ENCODE data around the gene FILIP1.

Gene FILIP1

GRCh38 chr6:75493400-75494064 lies at the start of gene FILIP1:
TSS of gene FILIP1 (minus strand) at chr6:75493800. CDS start at chr6:75414972, 78,828 bp downstream.
- DNase-seq, result no peak

- no peak for DNase-seq
Measured at GRCh38 chr6:75543311-75543710, 49.7 kb upstream of the FILIP1 start.

GRCh38 chr6:75539136-75539535 lies 45.5 kb upstream of the FILIP1 start:
- no peak for DNase-seq

GRCh38 chr6:75532521-75532920 lies 38.9 kb upstream of the FILIP1 start:
- DNase-seq, result no peak

GRCh38 chr6:75531174-75531573 lies 37.6 kb upstream of the FILIP1 start:
- no peak for DNase-seq

GRCh38 chr6:75530696-75531095 lies 37.1 kb upstream of the FILIP1 start:
- no peak for DNase-seq

- no peak for DNase-seq
Measured at GRCh38 chr6:75528423-75528822, 34.8 kb upstream of the FILIP1 start.

- DNase-seq, result peak; percentile 73
Measured at GRCh38 chr6:75526502-75527127, 33.0 kb upstream of the FILIP1 start.

GRCh38 chr6:75525682-75526081 lies 32.1 kb upstream of the FILIP1 start:
- no peak for DNase-seq

GRCh38 chr6:75524322-75524972 lies 30.8 kb upstream of the FILIP1 start:
- no peak for DNase-seq

GRCh38 chr6:75516757-75517156 lies 23.2 kb upstream of the FILIP1 start:
- no peak for DNase-seq

GRCh38 chr6:75512591-75512990 lies 19.0 kb upstream of the FILIP1 start:
- DNase-seq, result no peak

- no peak for DNase-seq
Measured at GRCh38 chr6:75505424-75505823, 11.8 kb upstream of the FILIP1 start.

GRCh38 chr6:75504465-75505222 lies 11.0 kb upstream of the FILIP1 start:
- no peak for DNase-seq

- DNase-seq, result no peak
Measured at GRCh38 chr6:75503291-75503690, 9.7 kb upstream of the FILIP1 start.

- DNase-seq, result no peak
Measured at GRCh38 chr6:75502884-75503283, 9.3 kb upstream of the FILIP1 start.

GRCh38 chr6:75501756-75502155 lies 8.2 kb upstream of the FILIP1 start:
- no peak for DNase-seq

GRCh38 chr6:75499640-75500039 lies 6.0 kb upstream of the FILIP1 start:
- no peak for DNase-seq

GRCh38 chr6:75498862-75499261 lies 5.3 kb upstream of the FILIP1 start:
- no peak for DNase-seq

- DNase-seq, result no peak
Measured at GRCh38 chr6:75497994-75498393, 4.4 kb upstream of the FILIP1 start.

GRCh38 chr6:75495011-75495410 lies 1.4 kb upstream of the FILIP1 start:
- no peak for DNase-seq

- no peak for DNase-seq
Measured at GRCh38 chr6:75494290-75494689, 690 bp upstream of the FILIP1 start.

GRCh38 chr6:75492386-75493153 lies 1.0 kb downstream of the FILIP1 start:
- no peak for DNase-seq

All from CD4-positive, alpha-beta T cell treated with Interleukin-17A for 1 hour (primary cell).